ENCODE measurements around the gene RAB36. TPM values are rescaled to one million over a fixed set of nuclear protein-coding genes. Genes with fewer than 3 reads are reported as not detected.

Gene RAB36
- total RNA-seq, 2 donors from 2014 or later, result 2.6 to 3.3 TPM

DNA sequence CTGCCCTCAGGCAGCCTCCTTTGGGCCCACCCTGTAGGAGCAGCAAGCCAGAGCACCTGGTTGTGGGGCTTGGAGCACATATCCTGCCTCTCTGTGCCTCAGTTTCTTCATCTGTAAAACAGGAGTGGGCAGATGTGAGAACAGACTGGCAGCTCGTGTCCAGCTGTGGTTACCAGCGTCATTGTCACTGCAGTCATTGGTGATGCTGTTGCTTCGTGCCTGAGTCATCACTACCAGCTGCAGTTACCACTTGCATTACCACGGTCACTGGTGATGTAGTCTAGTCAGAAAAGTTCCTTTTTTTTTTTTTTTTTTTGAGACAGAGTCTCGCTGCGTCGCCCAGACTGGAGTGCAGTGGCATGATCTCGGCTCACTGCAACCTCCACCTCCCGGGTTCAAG lies 23.9 kb upstream of the RAB36 start:
- TF ChIP-seq, protein P1, sequence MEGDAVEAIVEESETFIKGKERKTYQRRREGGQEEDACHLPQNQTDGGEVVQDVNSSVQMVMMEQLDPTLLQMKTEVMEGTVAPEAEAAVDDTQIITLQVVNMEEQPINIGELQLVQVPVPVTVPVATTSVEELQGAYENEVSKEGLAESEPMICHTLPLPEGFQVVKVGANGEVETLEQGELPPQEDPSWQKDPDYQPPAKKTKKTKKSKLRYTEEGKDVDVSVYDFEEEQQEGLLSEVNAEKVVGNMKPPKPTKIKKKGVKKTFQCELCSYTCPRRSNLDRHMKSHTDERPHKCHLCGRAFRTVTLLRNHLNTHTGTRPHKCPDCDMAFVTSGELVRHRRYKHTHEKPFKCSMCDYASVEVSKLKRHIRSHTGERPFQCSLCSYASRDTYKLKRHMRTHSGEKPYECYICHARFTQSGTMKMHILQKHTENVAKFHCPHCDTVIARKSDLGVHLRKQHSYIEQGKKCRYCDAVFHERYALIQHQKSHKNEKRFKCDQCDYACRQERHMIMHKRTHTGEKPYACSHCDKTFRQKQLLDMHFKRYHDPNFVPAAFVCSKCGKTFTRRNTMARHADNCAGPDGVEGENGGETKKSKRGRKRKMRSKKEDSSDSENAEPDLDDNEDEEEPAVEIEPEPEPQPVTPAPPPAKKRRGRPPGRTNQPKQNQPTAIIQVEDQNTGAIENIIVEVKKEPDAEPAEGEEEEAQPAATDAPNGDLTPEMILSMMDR (conservative IDR thresholded peaks at IDR 0.05), result no peak
- Histone ChIP-seq H3K4me3 (ENCODE audit: low read length) (no peak overlapping the region), H3K9ac (ENCODE audit: extremely low read depth, low read length, poor library complexity, severe bottlenecking) (no peak overlapping the region), H3K4me1 (ENCODE audit: control insufficient read depth, insufficient read depth, low read length) (no peaks in the 10 kb centered on the region), H3K9me3 (ENCODE audit: control insufficient read depth, low read length) (no peaks in the 10 kb centered on the region), H3K27ac (ENCODE audit: low read depth, low read length) (no peak overlapping the region), H3K27me3 (ENCODE audit: control insufficient read depth, insufficient read depth, low read length, poor library complexity, severe bottlenecking) (no peaks in the 10 kb centered on the region), H3K36me3 (ENCODE audit: control insufficient read depth, insufficient read depth, low read length) (no peaks in the 10 kb centered on the region)
- H3K36me3 Mint-ChIP-seq (ENCODE audit: low read depth), result no peaks in the 10 kb centered on the region
- H3K27me3 Mint-ChIP-seq (ENCODE audit: insufficient read depth), result no peaks in the 10 kb centered on the region
- no peak overlapping the region for H3K4me3 Mint-ChIP-seq
- 93% methylated on average over 3 to 9 of the region's 9 CpGs for WGBS, 2 experiments (ENCODE audit: insufficient coverage in 1 of 2, insufficient read length in 1 of 2)
- no peak for DNase-seq
- H3K4me1 Mint-ChIP-seq, result no peaks in the 10 kb centered on the region
- H3K9me3 Mint-ChIP-seq, result no peaks in the 10 kb centered on the region
- H3K27ac Mint-ChIP-seq, result no peak overlapping the region

DNA sequence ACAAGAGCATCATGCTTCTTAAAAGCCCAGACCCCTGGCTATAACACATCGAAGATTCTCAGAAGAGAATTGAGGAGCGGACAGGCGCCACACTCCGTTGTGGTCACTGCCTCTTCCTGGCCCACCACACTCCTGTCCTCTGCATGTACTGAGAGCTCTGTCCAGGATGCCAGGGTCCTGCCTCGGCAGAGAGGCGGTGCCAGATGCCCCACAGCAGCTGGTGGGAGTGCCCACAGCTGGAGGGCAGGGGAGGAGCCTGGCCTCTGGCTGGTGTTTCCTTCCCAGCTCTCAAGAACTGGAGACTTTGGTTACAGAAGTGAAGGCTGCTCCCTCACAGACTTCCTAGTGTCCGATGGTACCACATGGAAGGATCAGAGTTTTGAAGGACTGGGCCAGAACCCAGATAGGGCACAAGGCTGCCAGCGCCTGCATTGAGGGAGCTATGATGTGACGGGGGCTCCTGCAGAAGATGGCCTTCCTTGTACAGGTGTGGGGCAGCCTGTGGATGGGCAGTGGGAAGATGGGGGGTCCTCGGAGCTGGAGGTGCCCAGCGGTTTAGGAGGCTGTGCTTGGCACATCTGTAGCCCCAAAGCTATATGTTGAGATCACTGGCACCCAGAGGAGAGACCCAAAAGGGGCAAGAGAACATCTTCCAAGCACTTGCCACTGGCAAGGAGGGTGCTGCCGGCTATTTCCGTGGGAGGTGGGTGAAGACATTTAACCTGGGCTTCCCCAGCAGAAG lies 22.9 kb upstream of the RAB36 start:
- H3K4me3 ChIP-seq (ENCODE audit: low read length), result no peak overlapping the region
- H3K9me3 Mint-ChIP-seq, result no peaks in the 10 kb centered on the region
- H3K4me1 ChIP-seq (ENCODE audit: control insufficient read depth, insufficient read depth, low read length), result no peaks in the 10 kb centered on the region
- TF ChIP-seq, protein P1 (conservative IDR thresholded peaks at IDR 0.05), result no peak
- DNase-seq, result no peak
- H3K27ac Mint-ChIP-seq, result no peak overlapping the region
- H3K27me3 ChIP-seq (ENCODE audit: control insufficient read depth, insufficient read depth, low read length, poor library complexity, severe bottlenecking), result no peaks in the 10 kb centered on the region
- no peaks in the 10 kb centered on the region for H3K36me3 ChIP-seq (ENCODE audit: control insufficient read depth, insufficient read depth, low read length)
- no peak overlapping the region for H3K4me3 Mint-ChIP-seq
- WGBS, 2 experiments (ENCODE audit: insufficient coverage in 1 of 2, insufficient read length in 1 of 2), result 90 to 94% methylated on average over 12 to 13 of the region's 13 CpGs
- H3K9ac ChIP-seq (ENCODE audit: extremely low read depth, low read length, poor library complexity, severe bottlenecking), result no peak overlapping the region
- H3K9me3 ChIP-seq (ENCODE audit: control insufficient read depth, low read length), result no peaks in the 10 kb centered on the region
- no peaks in the 10 kb centered on the region for H3K4me1 Mint-ChIP-seq
- no peak overlapping the region for H3K27ac ChIP-seq (ENCODE audit: low read depth, low read length)
- H3K27me3 Mint-ChIP-seq (ENCODE audit: insufficient read depth), result no peaks in the 10 kb centered on the region
- no peaks in the 10 kb centered on the region for H3K36me3 Mint-ChIP-seq (ENCODE audit: low read depth)

DNA sequence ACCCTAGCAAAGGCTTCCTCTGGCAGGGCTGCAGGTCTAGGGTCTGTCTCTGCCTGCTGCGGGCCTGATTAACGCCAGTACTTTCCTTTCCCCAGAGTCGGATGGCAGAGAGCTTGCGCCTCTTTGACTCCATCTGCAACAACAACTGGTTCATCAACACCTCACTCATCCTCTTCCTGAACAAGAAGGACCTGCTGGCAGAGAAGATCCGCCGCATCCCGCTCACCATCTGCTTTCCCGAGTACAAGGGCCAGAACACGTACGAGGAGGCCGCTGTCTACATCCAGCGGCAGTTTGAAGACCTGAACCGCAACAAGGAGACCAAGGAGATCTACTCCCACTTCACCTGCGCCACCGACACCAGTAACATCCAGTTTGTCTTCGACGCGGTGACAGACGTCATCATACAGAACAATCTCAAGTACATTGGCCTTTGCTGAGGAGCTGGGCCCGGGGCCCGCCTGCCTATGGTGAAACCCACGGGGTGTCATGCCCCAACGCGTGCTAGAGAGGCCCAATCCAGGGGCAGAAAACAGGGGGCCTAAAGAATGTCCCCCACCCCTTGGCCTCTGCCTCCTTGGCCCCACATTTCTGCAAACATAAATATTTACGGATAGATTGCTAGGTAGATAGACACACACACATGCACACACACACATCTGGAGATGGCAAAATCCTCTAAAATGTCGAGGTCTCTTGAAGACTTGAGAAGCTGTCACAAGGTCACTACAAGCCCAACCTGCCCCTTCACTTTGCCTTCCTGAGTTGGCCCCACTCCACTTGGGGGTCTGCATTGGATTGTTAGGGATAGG lies 22.1 kb upstream of the RAB36 start:
- H3K9me3 Mint-ChIP-seq, result no peaks in the 10 kb centered on the region
- H3K27ac Mint-ChIP-seq, result no peak overlapping the region
- no peak for DNase-seq
- Histone ChIP-seq H3K4me1 (ENCODE audit: control insufficient read depth, insufficient read depth, low read length) (no peaks in the 10 kb centered on the region), H3K9ac (ENCODE audit: extremely low read depth, low read length, poor library complexity, severe bottlenecking) (no peak overlapping the region), H3K36me3 (ENCODE audit: control insufficient read depth, insufficient read depth, low read length) (no peaks in the 10 kb centered on the region), H3K4me3 (ENCODE audit: low read length) (no peak overlapping the region), H3K27me3 (ENCODE audit: control insufficient read depth, insufficient read depth, low read length, poor library complexity, severe bottlenecking) (no peaks in the 10 kb centered on the region), H3K9me3 (ENCODE audit: control insufficient read depth, low read length) (no peaks in the 10 kb centered on the region), H3K27ac (ENCODE audit: low read depth, low read length) (no peak overlapping the region)
- no peaks in the 10 kb centered on the region for H3K36me3 Mint-ChIP-seq (ENCODE audit: low read depth)
- no peaks in the 10 kb centered on the region for H3K27me3 Mint-ChIP-seq (ENCODE audit: insufficient read depth)
- TF ChIP-seq, protein P1 (conservative IDR thresholded peaks at IDR 0.05), result no peak
- 94 to 95% methylated on average over 17 to 26 of the region's 26 CpGs for WGBS, 2 experiments (ENCODE audit: insufficient coverage in 1 of 2, insufficient read length in 1 of 2)
- H3K4me3 Mint-ChIP-seq, result no peak overlapping the region
- peaks cover 1% of the 10 kb centered on the region for H3K4me1 Mint-ChIP-seq
